HG03135 (cell line): ENCODE results near the gene NKTR.
"Not testable (repeated sequence)": the region's sequence is repeated elsewhere in the genome, so short reads cannot be mapped to it uniquely, and the experiment has no call there.

Experiments
- ATAC-seq: cut with Tn5 transposase; IDR thresholded peaks from one replicate; pipeline ENCODE4 v1.9.1; 2021; ENCODE audit warnings: mild to moderate bottlenecking, moderate library complexity; ENCODE audit not compliant: unreplicated experiment

Gene NKTR

GRCh38 chr3:42600111-42600957 lies at the start of gene NKTR:
Gene NKTR (plus strand): TSS chr3:42600686. CDS start chr3:42601007, 321 bp downstream.
- ATAC-seq: peak; percentile 87

GRCh38 chr3:42552830-42553229 lies 47.7 kb upstream of the NKTR start:
- ATAC-seq: no peak

DNA sequence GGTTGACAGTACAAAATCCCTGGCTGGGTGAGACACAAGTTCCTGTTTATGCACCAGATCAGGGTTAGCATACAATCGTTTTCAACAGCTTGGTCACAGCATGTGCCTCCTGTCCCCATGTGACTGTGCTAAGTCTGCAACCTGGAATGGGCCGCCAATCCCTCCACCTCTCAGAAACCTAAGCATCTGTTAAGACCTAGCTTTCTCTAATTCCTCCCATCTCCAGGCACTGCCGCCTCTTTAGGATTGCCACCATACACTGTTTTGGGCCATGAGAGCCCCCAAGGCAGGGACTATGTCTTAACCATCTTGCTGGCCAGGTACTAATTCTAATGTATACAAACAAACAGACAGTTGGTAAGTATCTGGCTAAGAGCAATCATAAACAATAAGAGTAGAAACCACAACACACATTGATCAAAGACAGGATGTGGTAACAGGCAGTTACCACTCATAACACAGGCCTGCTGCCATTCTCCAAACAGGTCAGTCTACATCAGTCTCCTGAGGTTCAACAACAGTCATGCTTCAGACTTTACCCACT lies 44.3 kb upstream of the NKTR start:
- ATAC-seq: peak; percentile 92

DNA sequence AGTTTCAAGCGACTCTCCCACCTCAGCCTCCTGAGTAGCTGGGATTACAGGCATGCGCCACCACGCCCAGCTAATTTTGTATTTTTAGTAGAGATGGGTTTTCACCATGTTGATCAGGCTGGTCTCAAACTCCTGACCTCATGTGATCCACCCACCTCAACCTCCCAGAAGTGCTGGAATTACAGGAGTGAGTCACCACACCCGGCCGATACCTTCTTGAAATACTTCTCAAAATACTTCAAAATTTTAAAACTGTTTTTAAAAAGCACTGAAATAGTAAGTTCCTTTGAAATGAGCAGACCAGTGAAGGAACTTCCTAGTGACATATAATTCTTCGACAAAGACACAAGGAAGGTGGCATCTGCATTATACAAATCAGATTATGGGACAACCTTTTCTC lies 43.7 kb upstream of the NKTR start:
- not testable (repeated sequence) for ATAC-seq

GRCh38 chr3:42557854-42558253 lies 42.6 kb upstream of the NKTR start:
- ATAC-seq: no peak

GRCh38 chr3:42562047-42562907 lies 38.2 kb upstream of the NKTR start:
- ATAC-seq: no peak

- ATAC-seq: no peak
These were observed 30.8 kb upstream of the NKTR start for GRCh38 chr3:42569593-42570142.

GRCh38 chr3:42572278-42572677 lies 28.2 kb upstream of the NKTR start:
- ATAC-seq: no peak

- ATAC-seq: no peak
These were observed 25.2 kb upstream of the NKTR start for GRCh38 chr3:42575137-42575741.

- no peak for ATAC-seq
These were observed 22.4 kb upstream of the NKTR start for GRCh38 chr3:42578054-42578453.

DNA sequence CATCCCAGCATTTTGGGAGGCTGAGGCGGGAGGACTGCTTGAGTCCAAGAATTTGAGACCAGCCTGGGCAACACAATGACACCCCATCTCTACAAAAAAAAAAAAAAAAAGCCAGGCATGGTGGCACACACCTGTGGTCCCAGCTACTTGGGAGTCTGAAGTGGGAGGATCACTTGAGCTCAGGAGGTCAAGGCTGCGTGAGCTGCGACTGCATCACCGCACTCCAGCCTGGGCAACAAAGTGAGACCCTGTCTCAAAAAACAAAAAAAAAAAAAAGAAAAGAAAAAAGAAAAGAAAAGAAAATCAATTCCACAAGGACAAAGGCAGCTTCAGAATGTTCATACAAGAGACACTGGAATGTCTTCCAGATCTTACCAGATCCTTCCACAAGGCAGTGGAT lies 21.1 kb upstream of the NKTR start:
- not testable (repeated sequence) for ATAC-seq

- ATAC-seq: no peak
These were observed 19.1 kb upstream of the NKTR start for GRCh38 chr3:42581400-42581708.

- ATAC-seq: peak; percentile 92
These were observed 18.6 kb upstream of the NKTR start, which contains the start of gene SEC22C for GRCh38 chr3:42581709-42582473. Gene SEC22C (minus strand): TSS chr3:42581967. CDS start chr3:42569046, 12,921 bp downstream.

DNA sequence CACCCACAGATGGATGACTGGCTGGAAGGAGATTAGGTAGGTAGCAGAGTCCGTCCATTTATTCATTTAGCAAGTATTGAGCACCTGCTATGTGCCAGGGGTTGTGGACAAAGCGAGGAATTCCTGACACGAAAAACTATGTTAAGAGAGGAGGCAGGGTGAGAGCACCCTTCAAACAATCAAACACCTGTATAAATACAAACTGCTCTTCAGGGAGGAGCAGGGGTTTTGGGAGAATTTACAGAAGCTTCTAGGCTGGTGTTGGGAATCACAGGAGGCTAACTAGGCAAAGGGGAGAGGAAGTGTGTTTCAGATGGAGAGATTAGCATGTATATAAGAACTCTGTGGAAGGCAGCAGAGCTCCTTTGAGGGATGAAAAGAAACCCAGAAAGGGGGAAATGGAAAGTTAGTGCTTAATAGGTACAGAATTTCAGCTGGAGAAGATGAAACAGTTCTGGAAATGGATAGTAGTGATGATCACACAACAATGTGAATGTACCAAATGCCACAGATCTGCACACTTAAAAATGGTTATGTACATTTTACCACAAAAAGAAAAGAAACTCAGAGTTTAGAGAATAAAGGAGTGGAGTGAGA lies 17.9 kb upstream of the NKTR start:
- ATAC-seq: no peak

- no peak for ATAC-seq
These were observed 11.9 kb upstream of the NKTR start for GRCh38 chr3:42588625-42589024.

- ATAC-seq: no peak
These were observed 10.9 kb upstream of the NKTR start for GRCh38 chr3:42589382-42590109.

- ATAC-seq: no peak
These were observed 9.3 kb upstream of the NKTR start for GRCh38 chr3:42590989-42591756.

GRCh38 chr3:42591811-42592210 lies 8.7 kb upstream of the NKTR start:
- ATAC-seq: no peak
